HG02763 (cell line): Measurements from ENCODE around the gene MUC20.
"Not testable (repeated sequence)": the region's sequence is repeated elsewhere in the genome, so short reads cannot be mapped to it uniquely, and the experiment has no call there.

Experiments
- ATAC-seq: cut with Tn5 transposase; IDR thresholded peaks from one replicate; pipeline ENCODE4 v1.9.1; 2021; ENCODE audit warnings: mild to moderate bottlenecking, moderate library complexity; ENCODE audit not compliant: unreplicated experiment

Gene MUC20

GRCh38 chr3:195720831-195721506 is at the start of gene MUC20:
Gene MUC20 (plus strand): TSS chr3:195720978. CDS start chr3:195721008, 30 bp downstream.
- ATAC-seq: not testable (repeated sequence)

GRCh38 chr3:195671283-195671682 is 49.5 kb upstream of the MUC20 start:
- not testable (repeated sequence) for ATAC-seq

DNA sequence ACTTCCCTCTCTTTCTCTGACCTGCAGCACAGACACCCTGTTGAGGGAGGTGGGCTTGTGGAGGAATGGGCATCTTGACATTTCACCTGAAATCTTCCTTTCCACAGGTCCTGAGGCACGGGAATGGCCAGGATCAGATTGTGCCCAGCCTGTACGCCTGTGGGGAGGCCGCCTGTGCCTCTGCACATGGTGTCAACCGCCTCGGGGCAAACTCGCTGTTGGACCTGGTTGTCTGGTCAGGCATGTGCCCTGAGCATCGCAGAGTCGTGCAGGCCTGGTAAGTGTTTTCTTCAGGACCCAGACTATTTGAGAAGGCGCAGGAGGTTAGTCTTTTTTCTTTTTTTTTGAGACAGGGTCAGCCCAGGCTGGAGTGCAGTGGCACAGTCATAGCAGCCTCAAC is 47.1 kb upstream of the MUC20 start:
- not testable (repeated sequence) for ATAC-seq

- ATAC-seq: not testable (repeated sequence)
Measured at GRCh38 chr3:195678391-195679015, 42.3 kb upstream of the MUC20 start.

DNA sequence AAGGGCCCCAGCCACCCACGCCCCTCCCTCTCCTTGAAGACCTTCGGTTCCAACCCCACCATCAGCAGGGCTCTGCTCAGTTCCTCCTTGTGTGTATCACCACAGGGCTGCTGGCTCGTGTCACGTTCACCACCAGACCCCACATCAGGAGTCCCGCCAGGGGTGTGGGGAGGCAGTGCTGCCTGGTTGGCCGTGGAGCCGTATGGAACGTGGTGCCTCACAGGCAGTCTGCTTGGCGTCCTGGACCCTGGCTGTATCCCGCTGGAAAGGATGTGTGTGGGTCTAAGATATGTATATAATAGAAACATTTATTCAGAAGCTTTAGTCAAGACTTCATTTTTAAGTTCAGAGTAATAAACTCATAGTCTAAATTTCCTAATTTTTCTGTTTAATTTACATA is 40.1 kb upstream of the MUC20 start:
- not testable (repeated sequence) for ATAC-seq

DNA sequence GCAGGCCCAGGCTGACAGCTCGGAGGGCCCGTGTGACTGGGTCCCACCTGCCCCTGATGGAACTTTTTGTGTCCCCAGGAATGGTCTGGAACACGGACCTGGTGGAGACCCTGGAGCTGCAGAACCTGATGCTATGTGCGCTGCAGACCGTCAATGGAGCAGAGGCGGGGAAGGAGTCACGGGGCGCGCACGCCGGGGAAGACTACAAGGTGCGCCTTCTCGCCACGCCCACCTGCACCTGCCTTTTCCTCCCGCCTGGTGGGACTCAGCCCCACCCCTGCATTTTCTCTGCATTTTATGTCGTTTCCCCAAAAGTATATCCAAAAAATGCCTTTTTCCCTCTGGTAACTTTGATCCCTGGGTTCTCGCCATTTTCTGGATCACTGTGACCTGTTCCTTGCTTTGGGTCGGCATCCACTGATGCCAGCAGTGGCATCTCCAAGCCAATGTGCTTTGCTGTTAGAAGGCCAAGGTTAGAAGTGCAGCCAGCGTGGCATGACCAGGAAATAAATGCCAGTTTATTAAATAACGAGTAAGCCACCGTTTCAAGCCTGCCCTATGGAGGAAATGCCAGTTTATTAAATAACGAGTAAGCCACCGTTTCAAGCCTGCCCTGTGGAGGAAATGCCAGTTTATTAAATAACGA is 39.2 kb upstream of the MUC20 start:
- ATAC-seq: not testable (repeated sequence)

DNA sequence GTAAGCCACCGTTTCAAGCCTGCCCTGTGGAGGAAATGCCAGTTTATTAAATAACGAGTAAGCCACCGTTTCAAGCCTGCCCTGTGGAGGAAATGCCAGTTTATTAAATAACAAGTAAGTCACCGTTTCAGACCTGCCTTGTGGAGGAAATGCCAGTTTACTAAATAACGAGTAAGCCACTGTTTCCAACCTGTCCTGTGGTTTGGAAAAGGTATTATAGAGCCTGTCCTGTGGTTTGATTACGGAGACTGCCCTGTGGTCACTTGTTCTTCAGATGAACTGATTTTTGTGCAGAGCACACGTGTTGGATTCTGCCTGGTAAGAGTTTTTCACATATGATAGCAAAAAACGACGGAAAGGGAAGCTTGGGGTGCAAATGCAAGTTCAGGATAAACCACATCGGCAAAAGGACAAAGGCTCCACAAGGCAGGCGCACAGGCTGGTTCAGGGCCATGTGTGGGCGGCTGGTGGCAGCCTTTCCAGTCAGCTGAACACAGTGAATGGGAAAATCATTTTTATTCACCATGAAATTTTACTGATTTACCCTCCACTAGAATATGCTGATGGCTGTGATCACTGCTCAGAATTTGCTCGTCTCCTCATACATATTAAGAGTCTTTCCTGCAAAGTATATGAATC is 38.6 kb upstream of the MUC20 start:
- not testable (repeated sequence) for ATAC-seq

DNA sequence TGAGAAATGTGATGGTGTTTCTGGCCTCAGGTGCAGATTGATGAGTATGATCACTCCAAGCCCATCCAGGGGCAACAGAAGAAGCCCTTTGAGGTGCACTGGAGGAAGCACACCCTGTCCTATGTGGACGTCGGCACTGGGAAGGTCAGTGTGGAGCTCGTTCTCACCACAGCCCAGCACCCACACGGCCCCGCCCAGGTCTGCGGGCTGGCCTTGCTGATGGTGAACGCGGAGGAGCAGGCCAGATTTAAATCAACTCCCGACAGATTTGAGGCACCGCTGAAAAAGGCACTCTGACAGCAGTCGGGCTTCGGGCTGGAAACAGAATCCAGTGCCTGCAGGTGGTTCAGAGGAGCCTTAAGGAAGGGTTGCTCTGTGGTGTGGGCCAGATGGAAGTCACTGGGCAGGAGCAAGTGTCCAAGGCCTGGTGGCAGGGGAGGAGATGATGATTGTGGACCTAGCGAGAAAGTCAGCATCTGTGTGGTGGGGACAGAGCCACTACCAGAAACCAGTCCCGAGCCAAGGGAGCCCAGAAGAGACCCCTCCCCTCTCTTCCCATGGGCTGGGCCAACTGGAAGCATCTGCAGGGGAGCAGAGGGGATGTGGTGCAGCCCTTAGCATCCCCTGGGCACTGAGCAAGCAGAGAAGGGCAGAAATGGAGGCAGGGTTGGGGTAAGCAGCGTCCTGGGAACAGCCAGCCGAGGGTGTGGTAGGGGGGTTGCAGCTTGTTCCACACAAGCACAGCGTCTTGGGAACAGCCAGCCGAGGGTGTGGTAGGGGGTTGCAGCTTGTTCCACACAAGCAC is 36.9 kb upstream of the MUC20 start:
- ATAC-seq: not testable (repeated sequence)

GRCh38 chr3:195684527-195685257 is 36.1 kb upstream of the MUC20 start:
- ATAC-seq: not testable (repeated sequence)

DNA sequence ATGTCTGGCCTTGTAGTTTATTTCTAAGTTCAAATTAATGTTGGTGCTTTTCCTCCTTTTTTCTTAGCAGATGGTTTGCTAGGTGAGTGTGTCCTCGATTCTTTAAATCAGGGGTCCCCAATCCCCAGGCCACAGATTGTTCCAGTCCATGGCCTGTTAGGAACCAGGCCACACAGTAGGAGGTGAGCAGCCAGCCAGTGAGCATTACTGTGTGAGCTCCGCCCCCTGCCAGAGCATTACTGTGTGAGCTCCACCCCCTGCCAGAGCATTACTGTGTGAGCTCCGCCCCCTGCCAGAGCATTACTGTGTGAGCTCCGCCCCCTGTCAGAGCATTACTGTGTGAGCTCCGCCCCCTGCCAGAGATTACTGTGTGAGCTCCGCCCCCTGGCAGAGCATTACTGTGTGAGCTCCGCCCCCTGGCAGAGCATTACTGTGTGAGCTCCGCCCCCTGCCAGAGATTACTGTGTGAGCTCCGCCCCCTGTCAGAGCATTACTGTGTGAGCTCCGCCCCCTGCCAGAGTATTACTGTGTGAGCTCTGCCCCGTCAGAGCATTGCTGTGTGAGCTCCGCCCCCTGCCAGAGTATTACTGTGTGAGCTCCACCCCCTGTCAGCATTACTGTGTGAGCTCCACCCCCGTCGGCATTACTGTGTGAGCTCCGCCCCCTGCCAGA is 34.1 kb upstream of the MUC20 start:
- not testable (repeated sequence) for ATAC-seq

GRCh38 chr3:195687209-195687760 is 33.5 kb upstream of the MUC20 start:
- not testable (repeated sequence) for ATAC-seq

GRCh38 chr3:195688471-195689183 is 32.2 kb upstream of the MUC20 start:
- ATAC-seq: not testable (repeated sequence)

DNA sequence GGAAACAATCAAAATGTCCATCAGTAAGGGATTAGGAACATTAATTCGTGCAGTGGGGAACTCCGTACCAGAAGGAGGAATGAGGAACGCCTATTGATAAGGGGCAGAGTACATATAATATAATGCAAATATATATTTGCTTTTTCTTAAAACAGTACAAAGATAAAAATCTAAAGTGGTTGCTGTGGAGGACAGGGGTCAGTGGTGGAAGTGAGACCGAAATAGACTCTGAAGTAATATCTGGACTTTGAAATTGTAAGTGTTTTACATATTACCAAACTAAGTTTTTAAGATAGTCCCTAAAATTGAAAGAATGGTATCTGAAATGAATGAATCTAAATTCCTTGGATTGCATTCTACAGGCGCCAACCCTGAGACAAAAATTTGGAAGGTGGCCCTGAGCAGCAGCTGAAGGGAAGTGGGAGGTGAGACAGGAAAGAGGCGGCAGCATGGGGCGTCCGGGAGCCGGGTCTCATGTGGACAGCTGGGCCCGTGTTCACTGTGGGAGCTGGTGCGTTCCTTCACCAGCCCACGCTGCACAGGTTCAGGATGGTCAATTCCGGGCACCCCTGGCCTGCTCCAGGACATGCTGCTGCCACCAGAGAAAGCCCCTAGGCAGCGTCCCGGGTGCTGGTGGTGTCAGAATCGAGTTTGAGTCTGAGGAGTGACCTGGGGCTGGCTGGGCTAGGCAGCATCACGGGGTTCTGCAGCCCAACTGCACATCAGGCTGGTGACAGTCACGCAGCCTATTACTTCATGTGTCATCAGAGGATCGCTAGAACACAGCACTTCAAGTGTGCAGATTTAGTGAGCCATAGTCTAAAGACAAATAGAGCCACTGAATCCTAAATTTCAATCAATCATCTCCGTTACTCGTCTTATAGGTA is 31.4 kb upstream of the MUC20 start:
- not testable (repeated sequence) for ATAC-seq

GRCh38 chr3:195690951-195691350 is 29.8 kb upstream of the MUC20 start:
- ATAC-seq: no peak

GRCh38 chr3:195691596-195692353 is 29.0 kb upstream of the MUC20 start:
- not testable (repeated sequence) for ATAC-seq

DNA sequence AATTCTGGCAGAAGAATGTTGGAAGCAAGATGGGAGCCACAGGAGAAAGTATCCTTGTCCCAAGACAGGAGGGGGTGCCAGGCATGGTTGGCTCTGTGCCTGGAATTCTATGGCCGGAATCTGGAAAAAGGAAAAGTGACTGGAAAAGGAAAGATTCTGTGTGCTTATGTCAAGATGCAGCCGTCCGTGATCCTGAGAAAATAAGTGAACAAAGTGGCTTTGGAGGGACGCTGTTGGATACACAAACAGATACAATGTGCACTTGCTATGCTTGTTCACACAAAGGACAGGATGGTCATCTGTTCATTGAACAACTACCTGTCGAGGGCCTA is 28.5 kb upstream of the MUC20 start:
- no peak for ATAC-seq
